ENCODE results near the gene CHI3L2. TPM values are rescaled to one million over a fixed set of nuclear protein-coding genes. Genes with fewer than 3 reads are reported as not detected.

Gene CHI3L2
- total RNA-seq, 2 donors from 2014 or later = 4.3 to 30.6 TPM

DNA sequence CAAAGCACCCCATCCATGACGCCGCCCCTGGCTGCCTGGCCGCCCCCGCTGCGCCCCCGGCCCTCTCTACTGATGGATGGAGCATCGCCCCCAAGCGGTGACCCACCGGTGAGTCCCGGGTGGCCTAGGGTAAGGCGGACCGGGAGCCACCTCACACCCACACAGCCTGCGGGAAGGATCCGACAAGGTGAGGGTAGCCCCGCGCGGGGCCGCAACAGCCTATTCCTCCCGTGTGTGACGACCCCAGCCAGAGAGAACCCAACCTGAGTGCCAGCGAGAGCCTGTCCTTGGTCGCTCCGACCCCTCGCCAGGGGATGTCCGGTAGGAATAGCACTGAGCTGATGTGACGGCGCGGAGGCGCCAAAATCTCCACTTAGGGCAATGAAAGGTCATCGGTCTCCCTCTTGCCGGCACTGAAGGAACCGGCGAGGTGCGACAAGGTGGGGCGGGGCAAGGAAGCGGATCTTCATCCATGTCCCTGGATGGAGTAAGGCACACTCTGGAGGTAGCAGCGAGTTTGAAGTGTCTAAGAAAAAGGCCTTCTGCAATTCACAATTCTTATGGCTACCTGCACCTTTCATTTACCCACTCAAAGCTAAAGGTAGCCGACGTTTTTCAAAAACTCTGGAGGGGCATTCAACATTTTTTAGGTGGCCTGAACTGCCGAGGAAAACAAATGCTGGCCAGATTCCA, 43.4 kb downstream of the CHI3L2 start:
- Mint-ChIP-seq H3K27ac (no peak overlapping the region), H3K4me3 (no peak overlapping the region)
- peak in 1 of 2 donors; percentile 33 for ATAC-seq

GRCh38 chr1:111271464-111271801, 43.9 kb downstream of the CHI3L2 start:
- H3K9me3 Mint-ChIP-seq = no peaks in the 10 kb centered on the region
- H3K36me3 Mint-ChIP-seq = peaks cover 6% of the 10 kb centered on the region
- ATAC-seq = no peak
- no peak overlapping the region for H3K4me3 Mint-ChIP-seq
- H3K27me3 Mint-ChIP-seq = peaks cover 26% of the 10 kb centered on the region in 2 donors
- peaks cover 18 to 21% of the 10 kb centered on the region in 2 donors for H3K4me1 Mint-ChIP-seq (ENCODE audit: low read depth in 2 of 2)
- H3K27ac Mint-ChIP-seq = no peak overlapping the region
- no peak for DNase-seq (ENCODE audit: low spot score)

More for the DNA sequence above, 43.4 kb downstream of the CHI3L2 start:
- H3K27me3 Mint-ChIP-seq = peaks cover 31% of the 10 kb centered on the region in 2 donors
- DNase-seq (ENCODE audit: low spot score) = no peak
- peaks cover 14 to 17% of the 10 kb centered on the region in 2 donors for H3K4me1 Mint-ChIP-seq (ENCODE audit: low read depth in 2 of 2)
- H3K9me3 Mint-ChIP-seq = no peaks in the 10 kb centered on the region
- peaks cover 12% of the 10 kb centered on the region for H3K36me3 Mint-ChIP-seq

DNA sequence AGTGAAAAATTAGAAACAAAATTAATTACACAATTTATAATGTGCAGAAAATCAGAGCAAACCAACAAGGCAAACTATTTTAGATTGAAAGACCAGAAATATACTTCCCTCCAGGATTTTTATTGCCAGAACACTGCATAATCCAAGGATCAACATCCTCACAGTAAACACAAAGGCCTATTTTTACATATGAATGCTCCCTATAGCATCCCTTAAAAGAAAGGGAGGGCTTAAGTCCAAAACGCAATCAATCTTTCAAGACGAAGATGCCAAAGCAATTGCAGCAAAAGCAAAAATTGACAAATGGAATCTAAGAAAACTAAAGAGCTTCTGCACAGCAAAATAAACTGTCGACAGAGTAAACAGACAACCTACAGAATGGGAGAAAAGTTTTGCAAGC, 44.6 kb downstream of the CHI3L2 start:
- Mint-ChIP-seq H3K4me3 (no peak overlapping the region), H3K36me3 (peaks cover 5% of the 10 kb centered on the region), H3K27ac (no peak overlapping the region), H3K9me3 (no peaks in the 10 kb centered on the region), H3K4me1 (ENCODE audit: low read depth in 2 of 2) (peaks cover 22 to 23% of the 10 kb centered on the region in 2 donors), H3K27me3 (peaks cover 25% of the 10 kb centered on the region in 2 donors)
- ATAC-seq (no peak), DNase-seq (ENCODE audit: low spot score) (no peak)

DNA sequence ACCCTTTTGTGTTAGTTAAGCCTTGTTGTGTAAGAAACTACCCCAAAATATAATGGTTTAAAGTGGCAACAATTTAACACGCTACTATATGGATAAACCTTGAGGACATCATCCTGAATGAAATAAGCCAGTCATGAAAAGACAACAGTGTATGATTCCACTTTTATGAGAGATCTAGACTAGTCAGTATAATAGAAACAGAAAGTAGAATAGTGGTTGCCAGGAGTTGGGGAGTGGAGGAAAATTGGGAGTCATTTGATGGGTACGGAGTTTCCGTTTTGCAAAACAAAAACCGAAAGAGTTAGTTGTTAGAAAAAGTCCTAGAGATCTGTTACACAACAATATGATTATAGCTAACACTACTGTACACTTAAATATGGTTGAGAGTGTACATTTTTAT, 47.1 kb downstream of the CHI3L2 start:
- Mint-ChIP-seq H3K36me3 (peaks cover 5% of the 10 kb centered on the region), H3K4me1 (ENCODE audit: low read depth in 2 of 2) (peaks cover 28 to 31% of the 10 kb centered on the region in 2 donors), H3K9me3 (no peaks in the 10 kb centered on the region), H3K4me3 (peak overlapping the region; percentile 43), H3K27ac (peak overlapping the region; percentile 31 to 40), H3K27me3 (peaks cover 18 to 28% of the 10 kb centered on the region in 2 donors)
- ATAC-seq = peak; percentile 85
- no peak for DNase-seq (ENCODE audit: low spot score)

DNA sequence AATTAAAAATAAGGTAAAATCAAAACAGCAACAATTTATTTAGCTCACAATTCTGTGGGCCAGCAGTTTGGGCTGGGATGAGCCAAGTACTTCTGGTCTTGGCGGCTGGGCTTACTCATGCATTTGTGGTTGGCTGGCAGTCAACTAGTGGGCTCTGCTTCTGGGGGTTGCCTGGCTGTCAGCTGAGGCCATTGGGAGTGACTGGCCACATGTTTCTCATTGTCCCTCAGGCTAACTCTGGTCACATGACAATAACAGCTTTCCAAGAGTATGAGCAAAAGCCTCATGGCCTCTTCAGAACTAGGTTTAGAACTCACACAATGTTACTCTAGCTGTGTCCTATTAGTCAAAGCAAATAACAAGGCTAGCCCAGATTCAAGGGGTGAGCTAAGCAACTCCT, 47.6 kb downstream of the CHI3L2 start:
- peak overlapping the region; percentile 43 for H3K4me3 Mint-ChIP-seq
- H3K36me3 Mint-ChIP-seq = peaks cover 5% of the 10 kb centered on the region
- peaks cover 28 to 31% of the 10 kb centered on the region in 2 donors for H3K4me1 Mint-ChIP-seq (ENCODE audit: low read depth in 2 of 2)
- DNase-seq (ENCODE audit: low spot score) = no peak
- no peaks in the 10 kb centered on the region for H3K9me3 Mint-ChIP-seq
- peak; percentile 76 to 86 for ATAC-seq
- peak overlapping the region; percentile 31 to 40 for H3K27ac Mint-ChIP-seq
- H3K27me3 Mint-ChIP-seq = peaks cover 18 to 28% of the 10 kb centered on the region in 2 donors

- peaks cover 18 to 27% of the 10 kb centered on the region in 2 donors for H3K27me3 Mint-ChIP-seq
- DNase-seq (ENCODE audit: low spot score) = no peak
- peak in 1 of 2 donors; percentile 57 for ATAC-seq
- H3K4me3 Mint-ChIP-seq = peak overlapping the region; percentile 43
- H3K4me1 Mint-ChIP-seq (ENCODE audit: low read depth in 2 of 2) = peaks cover 28 to 31% of the 10 kb centered on the region in 2 donors
- H3K9me3 Mint-ChIP-seq = no peaks in the 10 kb centered on the region
- H3K27ac Mint-ChIP-seq = peak overlapping the region; percentile 35 to 40
- H3K36me3 Mint-ChIP-seq = peaks cover 5% of the 10 kb centered on the region
These were observed 48.4 kb downstream of the CHI3L2 start for GRCh38 chr1:111275780-111276433.

DNA sequence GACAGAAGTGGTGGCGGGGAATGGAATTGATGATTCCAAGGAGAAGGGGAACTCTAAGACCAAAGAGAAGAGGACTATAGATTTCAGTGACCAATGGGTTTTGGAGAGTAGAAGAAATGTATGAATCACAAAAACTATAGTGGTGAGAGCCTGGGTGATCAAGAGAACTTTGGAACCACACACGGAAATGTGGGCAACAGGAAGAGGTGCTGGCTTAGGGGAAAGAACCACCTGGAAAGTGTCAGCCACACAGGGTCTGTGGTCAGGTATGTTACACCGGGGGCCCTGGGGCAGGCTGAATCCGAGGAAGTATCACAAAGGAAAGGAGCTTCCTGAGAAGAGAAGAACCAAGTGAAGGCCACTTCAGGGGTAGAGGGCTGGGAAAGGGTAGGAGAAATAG, 51.6 kb downstream of the CHI3L2 start:
- no peak for ATAC-seq
- Mint-ChIP-seq H3K27me3 (peaks cover 0 to 10% of the 10 kb centered on the region in 2 donors), H3K27ac (peak overlapping the region in 1 of 2 donors; percentile 78)

GRCh38 chr1:111280267-111280666, 52.8 kb downstream of the CHI3L2 start:
- Mint-ChIP-seq H3K4me1 (ENCODE audit: low read depth in 2 of 2) (peaks cover 18 to 21% of the 10 kb centered on the region in 2 donors), H3K9me3 (no peaks in the 10 kb centered on the region), H3K36me3 (no peaks in the 10 kb centered on the region), H3K27me3 (peaks cover 0 to 6% of the 10 kb centered on the region in 2 donors), H3K27ac (no peak overlapping the region), H3K4me3 (no peak overlapping the region)
- ATAC-seq (no peak), DNase-seq (ENCODE audit: low spot score) (no peak)

More for the DNA sequence above, 51.6 kb downstream of the CHI3L2 start:
- no peaks in the 10 kb centered on the region for H3K36me3 Mint-ChIP-seq
- H3K4me1 Mint-ChIP-seq (ENCODE audit: low read depth in 2 of 2) = peaks cover 24 to 28% of the 10 kb centered on the region in 2 donors
- H3K9me3 Mint-ChIP-seq = no peaks in the 10 kb centered on the region
- H3K4me3 Mint-ChIP-seq = no peak overlapping the region
- DNase-seq (ENCODE audit: low spot score) = no peak

DNA sequence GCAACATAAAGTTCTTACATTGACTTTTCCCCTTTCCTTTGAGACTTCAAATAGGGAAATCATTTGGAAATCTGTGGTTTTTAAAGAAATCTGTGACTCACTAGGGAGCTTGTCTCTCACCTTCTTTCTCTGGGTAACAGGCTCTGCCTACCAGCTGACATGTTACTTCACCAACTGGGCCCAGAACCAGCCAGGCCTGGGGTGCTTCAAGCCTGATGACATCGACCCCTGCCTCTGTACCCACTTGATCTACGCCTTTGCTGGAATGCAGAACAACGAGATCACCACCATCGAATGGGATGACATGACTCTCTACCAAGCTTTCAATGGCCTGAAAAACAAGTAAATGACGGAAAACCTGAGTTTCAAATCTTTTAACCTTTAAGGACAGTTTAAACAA, 53.9 kb downstream of the CHI3L2 start:
- no peaks in the 10 kb centered on the region for H3K9me3 Mint-ChIP-seq
- H3K27me3 Mint-ChIP-seq = peaks cover 0 to 6% of the 10 kb centered on the region in 2 donors
- DNase-seq (ENCODE audit: low spot score) (no peak), ATAC-seq (no peak)
- no peak overlapping the region for H3K4me3 Mint-ChIP-seq
- H3K36me3 Mint-ChIP-seq = no peaks in the 10 kb centered on the region
- H3K27ac Mint-ChIP-seq = no peak overlapping the region
- peaks cover 10% of the 10 kb centered on the region in 2 donors for H3K4me1 Mint-ChIP-seq (ENCODE audit: low read depth in 2 of 2)

- Mint-ChIP-seq H3K4me3 (no peak overlapping the region), H3K4me1 (ENCODE audit: low read depth in 2 of 2) (peaks cover 5% of the 10 kb centered on the region in 2 donors), H3K27me3 (peaks cover 0 to 4% of the 10 kb centered on the region in 2 donors), H3K9me3 (no peaks in the 10 kb centered on the region), H3K27ac (no peak overlapping the region), H3K36me3 (no peaks in the 10 kb centered on the region)
- ATAC-seq (no peak), DNase-seq (ENCODE audit: low spot score) (no peak)
These were observed 56.3 kb downstream of the CHI3L2 start for GRCh38 chr1:111283838-111284237.

DNA sequence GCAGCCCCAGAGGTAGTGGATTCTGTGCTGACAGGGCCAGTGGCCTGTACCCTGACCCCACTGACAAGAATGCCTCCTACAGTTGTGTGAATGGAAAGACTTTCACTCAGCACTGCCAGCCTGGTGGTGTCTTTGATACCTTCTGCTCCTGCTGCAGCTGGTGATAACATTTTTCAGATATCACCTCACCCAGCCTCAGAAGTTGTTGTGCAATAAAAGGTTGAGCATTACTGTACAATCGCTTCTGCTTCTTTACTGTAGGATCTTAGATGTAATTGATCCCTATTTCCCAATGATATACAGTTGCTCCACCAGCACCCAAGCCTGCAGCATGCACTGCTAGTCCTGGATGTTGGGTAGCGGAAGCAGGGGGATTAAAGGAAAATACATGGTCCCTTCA, 58.4 kb downstream of the CHI3L2 start:
- Mint-ChIP-seq H3K9me3 (no peaks in the 10 kb centered on the region), H3K4me3 (no peak overlapping the region), H3K27me3 (no peaks in the 10 kb centered on the region), H3K4me1 (ENCODE audit: low read depth in 2 of 2) (no peaks in the 10 kb centered on the region), H3K36me3 (no peaks in the 10 kb centered on the region), H3K27ac (no peak overlapping the region)
- ATAC-seq = no peak
- no peak for DNase-seq (ENCODE audit: low spot score)

GRCh38 chr1:111286912-111287311, 59.4 kb downstream of the CHI3L2 start:
- no peaks in the 10 kb centered on the region for H3K4me1 Mint-ChIP-seq (ENCODE audit: low read depth in 2 of 2)
- DNase-seq (ENCODE audit: low spot score) = no peak
- no peaks in the 10 kb centered on the region for H3K9me3 Mint-ChIP-seq
- no peaks in the 10 kb centered on the region for H3K27me3 Mint-ChIP-seq
- H3K36me3 Mint-ChIP-seq = no peaks in the 10 kb centered on the region
- H3K4me3 Mint-ChIP-seq = no peak overlapping the region
- ATAC-seq = no peak
- H3K27ac Mint-ChIP-seq = no peak overlapping the region

- Mint-ChIP-seq H3K4me1 (ENCODE audit: low read depth in 2 of 2) (no peaks in the 10 kb centered on the region), H3K4me3 (no peak overlapping the region), H3K27ac (no peak overlapping the region), H3K9me3 (no peaks in the 10 kb centered on the region), H3K27me3 (no peaks in the 10 kb centered on the region), H3K36me3 (no peaks in the 10 kb centered on the region)
- DNase-seq (ENCODE audit: low spot score) (no peak), ATAC-seq (no peak)
These were observed 61.9 kb downstream of the CHI3L2 start for GRCh38 chr1:111289371-111289770.

- H3K4me1 Mint-ChIP-seq (ENCODE audit: low read depth in 2 of 2) = no peaks in the 10 kb centered on the region
- H3K9me3 Mint-ChIP-seq = no peaks in the 10 kb centered on the region
- H3K27ac Mint-ChIP-seq = no peak overlapping the region
- DNase-seq (ENCODE audit: low spot score) (no peak), ATAC-seq (no peak)
- no peaks in the 10 kb centered on the region for H3K36me3 Mint-ChIP-seq
- no peaks in the 10 kb centered on the region for H3K27me3 Mint-ChIP-seq
- no peak overlapping the region for H3K4me3 Mint-ChIP-seq
These were observed 62.6 kb downstream of the CHI3L2 start for GRCh38 chr1:111290104-111290503.

Measured in natural killer cell treated with Interleukin-12 subunit alpha and Interleukin-12 subunit beta and Interleukin-15 and Interleukin-18, amount 100 ng/mL, for 72 hours (primary cell).